Esophagus muscularis mucosa (tissue), 4 donors: ENCODE measurements around the gene TMEM88. TPM values are rescaled to one million over a fixed set of nuclear protein-coding genes. Genes with fewer than 3 reads are reported as not detected.

Experiments
- DNase-seq: peaks from one replicate; pipeline ENCODE4 v3.0.0-alpha.2; 2017; ENCODE audit errors: extremely low spot score
- H3K27ac ChIP-seq, 4 donors: fragments of 200-600 bp; sonication (generic); replicated peaks in 1 of 4; 1 replicate in 3 of 4; 2 replicates in 1 of 4; pipeline ENCODE4 v1.5.1; 2016 to 2019; ENCODE audit warnings: mild to moderate bottlenecking in 1 of 4
- H3K27me3 ChIP-seq, 4 donors: fragments of 200-600 bp; sonication (generic); one replicate each; pipeline versions ENCODE4 v1.5.1 to v1.6.0; 2016 to 2019
- H3K36me3 ChIP-seq, 4 donors: fragments of 200-600 bp; sonication (generic); one replicate each; pipeline ENCODE4 v1.5.1; 2016 to 2019
- H3K4me1 ChIP-seq, 4 donors: fragments of 200-600 bp; sonication (generic); one replicate each; pipeline ENCODE4 v1.5.1; 2016 to 2019
- H3K4me3 ChIP-seq, 4 donors: fragments of 200-600 bp; sonication (generic); 1 replicate in 2 of 4; 2 replicates in 2 of 4; pipeline ENCODE4 v1.5.1; 2016 to 2019; ENCODE audit warnings: mild to moderate bottlenecking in 4 of 4, moderate library complexity in 1 of 4
- H3K9me3 ChIP-seq, 4 donors: fragments of 200-600 bp; sonication (generic); 1 replicate in 3 of 4; 2 replicates in 1 of 4; pipeline ENCODE4 v1.5.1; 2016 to 2019
- EP300 ChIP-seq: sonication (generic); formaldehyde crosslinking; IDR thresholded peaks from one replicate; pipeline ENCODE4 v1.6.1; 2017; ENCODE audit warnings: antibody characterized with exemption
- POLR2A ChIP-seq: fragments of 450-650 bp; IDR thresholded peaks from one replicate; pipeline ENCODE4 v1.6.1; 2017; ENCODE audit warnings: antibody characterized with exemption, moderate library complexity, mild to moderate bottlenecking, low read depth
- POLR2AphosphoS5 ChIP-seq, 2 donors: sonication (generic); formaldehyde crosslinking; IDR thresholded peaks; one replicate each; pipeline ENCODE4 v1.6.1; 2017; ENCODE audit warnings: antibody characterized with exemption in 2 of 2
- WGBS: methylation state at CpG from one replicate; pipeline ENCODE4 v1.1.5; 2018; 5-methylcytosine and 5-hydroxymethylcytosine counted together
- intact Hi-C: fragments of 100-400 bp; cut with DNase I; formaldehyde crosslinking; loops from one replicate; pipeline ENCODE4 v1.15.1; 2023
- total RNA-seq, 4 donors: library from RNA; depleted of rRNA; stranded (reverse); fragments of >200 nt; gene quantifications; one replicate each; pipeline versions ENCODE4 v1.1.0 to v1.2.1, GENCODE V29; 2016
- TF ChIP-seq, protein P1 (sequence below), 3 experiments: fragments of 200-600 bp in 2 of 3; fragments of 450-650 bp in 1 of 3; sonication (generic) in 2 of 3; IDR thresholded peaks; one replicate each; pipeline ENCODE4 v1.5.1; 2017 to 2019; ENCODE audit warnings: antibody characterized with exemption in 3 of 3, mild to moderate bottlenecking in 2 of 3, moderate library complexity in 1 of 3

The TMEM88 gene
- total RNA-seq, 4 donors from 2014 or later = 13.3 to 45.9 (median 42.5) TPM

DNA sequence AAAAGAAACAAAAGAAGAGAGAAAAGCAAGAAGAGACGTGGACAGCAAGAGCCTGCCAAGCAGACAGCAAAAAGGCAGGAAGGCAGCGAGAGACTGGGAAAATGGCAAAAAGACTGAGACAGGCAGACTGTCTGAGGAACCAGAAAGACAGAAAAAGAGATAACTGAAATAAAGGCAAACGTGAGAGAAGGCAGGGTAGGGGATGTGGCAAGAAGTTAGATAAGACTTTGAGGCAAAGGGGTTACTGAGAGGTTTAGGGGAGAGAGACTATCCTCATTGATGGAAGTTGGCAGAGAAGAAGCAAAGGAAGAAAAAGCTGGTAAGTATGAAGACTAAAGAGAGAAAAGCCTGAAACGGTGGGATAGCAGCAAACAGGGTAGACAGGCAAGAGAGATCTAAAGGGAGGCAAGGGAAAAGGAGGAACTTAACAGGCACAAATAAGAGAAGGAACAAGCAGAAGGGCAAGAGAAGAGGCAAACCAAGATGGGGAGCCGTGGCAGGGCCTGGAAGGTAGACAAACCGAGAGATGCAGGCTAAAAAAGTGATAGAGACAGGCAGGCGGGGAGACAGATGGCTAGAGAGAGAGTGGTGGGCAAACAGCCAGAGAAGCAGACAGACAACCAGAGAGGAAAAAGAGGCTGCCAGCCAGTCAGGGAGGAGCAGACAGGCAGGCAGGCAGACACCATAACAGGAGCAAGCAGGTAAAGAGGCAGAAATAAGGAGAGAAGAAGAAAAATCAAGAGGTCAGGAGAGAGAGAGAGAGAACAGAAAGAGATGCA, 26.6 kb downstream of the TMEM88 start:
- intact Hi-C loops = loop anchor here (2.0 kb wide), 1 partner anchor 17 kb away; no protein-coding TSS in a partner anchor
- H3K27ac ChIP-seq = peak overlapping the region in 3 of 4 donors; percentile 1 to 95 (median 36)
- WGBS = 38% methylated on average over 7 of the region's 7 CpGs
- H3K27me3 ChIP-seq = no peaks in the 10 kb centered on the region
- peaks cover 11 to 48% (median 41%) of the 10 kb centered on the region in 4 donors for H3K4me1 ChIP-seq
- H3K9me3 ChIP-seq = no peaks in the 10 kb centered on the region
- H3K4me3 ChIP-seq = no peak overlapping the region
- DNase-seq = no peak
- peaks cover 0 to 18% (median 9%) of the 10 kb centered on the region in 4 donors for H3K36me3 ChIP-seq
- TF ChIP-seq POLR2AphosphoS5 (IDR thresholded peaks at IDR 0.05) (no peak), POLR2A (no peak), EP300 (no peak)
- TF ChIP-seq, protein P1, sequence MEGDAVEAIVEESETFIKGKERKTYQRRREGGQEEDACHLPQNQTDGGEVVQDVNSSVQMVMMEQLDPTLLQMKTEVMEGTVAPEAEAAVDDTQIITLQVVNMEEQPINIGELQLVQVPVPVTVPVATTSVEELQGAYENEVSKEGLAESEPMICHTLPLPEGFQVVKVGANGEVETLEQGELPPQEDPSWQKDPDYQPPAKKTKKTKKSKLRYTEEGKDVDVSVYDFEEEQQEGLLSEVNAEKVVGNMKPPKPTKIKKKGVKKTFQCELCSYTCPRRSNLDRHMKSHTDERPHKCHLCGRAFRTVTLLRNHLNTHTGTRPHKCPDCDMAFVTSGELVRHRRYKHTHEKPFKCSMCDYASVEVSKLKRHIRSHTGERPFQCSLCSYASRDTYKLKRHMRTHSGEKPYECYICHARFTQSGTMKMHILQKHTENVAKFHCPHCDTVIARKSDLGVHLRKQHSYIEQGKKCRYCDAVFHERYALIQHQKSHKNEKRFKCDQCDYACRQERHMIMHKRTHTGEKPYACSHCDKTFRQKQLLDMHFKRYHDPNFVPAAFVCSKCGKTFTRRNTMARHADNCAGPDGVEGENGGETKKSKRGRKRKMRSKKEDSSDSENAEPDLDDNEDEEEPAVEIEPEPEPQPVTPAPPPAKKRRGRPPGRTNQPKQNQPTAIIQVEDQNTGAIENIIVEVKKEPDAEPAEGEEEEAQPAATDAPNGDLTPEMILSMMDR (IDR thresholded peaks at IDR 0.05) = no peak

DNA sequence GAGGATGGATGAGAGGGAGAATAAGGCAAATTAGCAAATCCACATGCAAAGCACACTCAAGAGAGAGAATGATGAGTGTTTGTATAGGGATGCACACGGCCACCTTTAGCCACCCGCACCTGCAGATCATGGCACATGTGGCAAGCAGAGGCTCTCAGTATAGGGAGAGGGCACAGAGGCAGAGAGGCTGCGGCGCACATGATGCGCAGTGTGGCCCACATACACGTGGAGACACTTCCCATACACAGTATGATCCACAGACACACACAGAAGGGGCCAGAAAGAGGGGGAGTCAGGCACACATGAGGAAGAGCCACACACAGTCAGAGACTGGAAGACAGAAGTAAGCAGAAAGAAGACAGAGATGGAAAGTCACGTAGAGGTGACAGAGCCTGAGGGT, 27.2 kb downstream of the TMEM88 start:
- no peak for DNase-seq
- intact Hi-C loops = no loop called here
- TF ChIP-seq POLR2AphosphoS5 (IDR thresholded peaks at IDR 0.05) (no peak), EP300 (no peak), POLR2A (no peak)
- TF ChIP-seq, protein P1 (IDR thresholded peaks at IDR 0.05) = no peak

DNA sequence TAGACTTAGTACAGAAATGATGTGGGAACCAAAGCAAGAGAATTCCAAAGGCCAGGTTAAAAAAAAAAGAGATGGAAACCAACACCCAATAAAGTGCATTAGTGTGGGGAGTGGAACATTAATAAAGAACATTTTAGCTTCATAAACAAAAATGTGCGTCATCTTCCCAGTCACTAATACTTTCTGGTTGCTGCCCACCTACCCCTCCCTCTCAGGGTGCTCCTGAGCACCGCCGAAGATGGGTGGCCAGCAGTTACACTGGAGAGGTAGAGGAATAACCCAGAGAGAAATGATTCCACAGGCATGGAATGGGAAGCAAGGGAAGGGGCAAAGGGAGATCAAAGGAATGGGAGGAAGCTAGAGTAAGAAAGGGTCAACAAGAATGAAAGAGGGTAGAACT, 27.8 kb downstream of the TMEM88 start:
- TF ChIP-seq, protein P1 (IDR thresholded peaks at IDR 0.05) = no peak
- no peak for TF ChIP-seq POLR2A
- no peak for TF ChIP-seq EP300
- TF ChIP-seq POLR2AphosphoS5 (IDR thresholded peaks at IDR 0.05) = peak in 1 of 2 donors; percentile 20
- Histone ChIP-seq H3K36me3 (peaks cover 0 to 18% (median 9%) of the 10 kb centered on the region in 4 donors), H3K4me3 (no peak overlapping the region), H3K27me3 (no peaks in the 10 kb centered on the region), H3K27ac (peak overlapping the region; percentile 36 to 95 (median 66)), H3K9me3 (no peaks in the 10 kb centered on the region), H3K4me1 (peaks cover 21 to 60% (median 53%) of the 10 kb centered on the region in 4 donors)
- 80% methylated on average over 3 of the region's 3 CpGs for WGBS
- DNase-seq = no peak
- intact Hi-C loops = no loop called here

More for the DNA sequence above, 27.2 kb downstream of the TMEM88 start:
- Histone ChIP-seq H3K27ac (peak overlapping the region; percentile 1 to 95 (median 38)), H3K4me1 (peaks cover 17 to 54% (median 47%) of the 10 kb centered on the region in 4 donors), H3K9me3 (no peaks in the 10 kb centered on the region), H3K4me3 (no peak overlapping the region), H3K27me3 (no peaks in the 10 kb centered on the region), H3K36me3 (peaks cover 0 to 18% (median 9%) of the 10 kb centered on the region in 4 donors)
- WGBS = 71% methylated on average over 7 of the region's 7 CpGs

DNA sequence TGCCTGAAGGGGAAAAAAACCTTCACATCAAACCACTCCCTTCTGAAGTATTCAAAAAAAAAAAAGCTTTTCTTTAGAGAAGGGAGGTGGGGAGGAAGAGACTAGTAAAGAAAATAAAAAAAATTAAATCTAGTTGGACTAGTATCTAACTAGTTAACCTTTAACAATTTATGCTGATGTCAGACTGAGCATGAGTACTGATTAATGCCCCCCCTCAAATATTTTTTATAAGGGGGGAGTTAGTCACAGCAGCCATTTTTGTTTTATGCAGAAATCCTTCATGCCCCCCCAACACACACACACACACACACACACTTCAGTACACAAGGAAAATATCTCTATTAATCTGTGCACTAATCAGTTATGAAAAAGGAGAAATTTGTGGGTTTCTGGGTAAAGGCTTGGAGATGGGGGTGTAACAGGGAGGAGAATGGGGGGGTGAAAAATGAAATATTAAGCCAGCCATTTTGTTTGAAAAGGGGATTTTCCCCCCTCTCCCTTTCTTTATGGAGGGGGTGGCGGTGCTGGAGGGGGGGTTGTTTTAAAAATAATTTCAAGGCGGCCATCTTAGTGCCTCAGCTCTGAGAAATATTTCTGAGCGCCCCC, 29.0 kb downstream of the TMEM88 start:
- TF ChIP-seq EP300 (no peak), POLR2AphosphoS5 (IDR thresholded peaks at IDR 0.05) (no peak), POLR2A (no peak)
- TF ChIP-seq, protein P1 (IDR thresholded peaks at IDR 0.05) = no peak
- WGBS = 2% methylated on average over 3 of the region's 3 CpGs
- intact Hi-C loops = loop anchor here (2.0 kb wide), 1 partner anchor 49 kb away; the partner anchor contains the start of gene KDM6B
- Histone ChIP-seq H3K4me3 (peak overlapping the region; percentile 84 to 93 (median 90)), H3K36me3 (peaks cover 0 to 13% (median 9%) of the 10 kb centered on the region in 4 donors), H3K27me3 (no peaks in the 10 kb centered on the region), H3K4me1 (peaks cover 33 to 73% (median 65%) of the 10 kb centered on the region in 4 donors), H3K9me3 (no peaks in the 10 kb centered on the region), H3K27ac (peak overlapping the region; percentile 90 to 96 (median 94))
- no peak for DNase-seq
